Measurements from ENCODE around the gene ADCY7. TPM values are rescaled to one million over a fixed set of nuclear protein-coding genes. Genes with fewer than 3 reads are reported as not detected.

The ADCY7 gene
- total RNA-seq, 1 donor from 2014 or later, result 128 TPM

- ATAC-seq (ENCODE audit: low read depth) (no peak), DNase-seq (no peak)
- Mint-ChIP-seq H3K4me1 (peaks cover 9% of the 10 kb centered on the region), H3K4me3 (no peak overlapping the region), H3K36me3 (ENCODE audit: low read depth) (no peaks in the 10 kb centered on the region), H3K9me3 (no peaks in the 10 kb centered on the region), H3K27me3 (peaks cover 1% of the 10 kb centered on the region), H3K27ac (no peak overlapping the region)
- intact Hi-C loops (cut with micrococcal nuclease), result no loop called here
- CTCF ChIA-PET, result interaction anchor here (1.4 kb wide), 1 partner anchor 45 kb away, joined by 3 read pairs; no protein-coding TSS in a partner anchor
- TF ChIP-seq, protein P1, sequence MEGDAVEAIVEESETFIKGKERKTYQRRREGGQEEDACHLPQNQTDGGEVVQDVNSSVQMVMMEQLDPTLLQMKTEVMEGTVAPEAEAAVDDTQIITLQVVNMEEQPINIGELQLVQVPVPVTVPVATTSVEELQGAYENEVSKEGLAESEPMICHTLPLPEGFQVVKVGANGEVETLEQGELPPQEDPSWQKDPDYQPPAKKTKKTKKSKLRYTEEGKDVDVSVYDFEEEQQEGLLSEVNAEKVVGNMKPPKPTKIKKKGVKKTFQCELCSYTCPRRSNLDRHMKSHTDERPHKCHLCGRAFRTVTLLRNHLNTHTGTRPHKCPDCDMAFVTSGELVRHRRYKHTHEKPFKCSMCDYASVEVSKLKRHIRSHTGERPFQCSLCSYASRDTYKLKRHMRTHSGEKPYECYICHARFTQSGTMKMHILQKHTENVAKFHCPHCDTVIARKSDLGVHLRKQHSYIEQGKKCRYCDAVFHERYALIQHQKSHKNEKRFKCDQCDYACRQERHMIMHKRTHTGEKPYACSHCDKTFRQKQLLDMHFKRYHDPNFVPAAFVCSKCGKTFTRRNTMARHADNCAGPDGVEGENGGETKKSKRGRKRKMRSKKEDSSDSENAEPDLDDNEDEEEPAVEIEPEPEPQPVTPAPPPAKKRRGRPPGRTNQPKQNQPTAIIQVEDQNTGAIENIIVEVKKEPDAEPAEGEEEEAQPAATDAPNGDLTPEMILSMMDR (IDR thresholded peaks at IDR 0.05), result no peak
- POLR2A ChIA-PET, result interaction anchor here (0.6 to 1.7 kb wide), 3 partner anchors 20 to 106 kb away, joined by 3 to 7 read pairs (median 4); no protein-coding TSS in a partner anchor
Measured at GRCh38 chr16:50255538-50255937, 10.8 kb upstream of the ADCY7 start.

DNA sequence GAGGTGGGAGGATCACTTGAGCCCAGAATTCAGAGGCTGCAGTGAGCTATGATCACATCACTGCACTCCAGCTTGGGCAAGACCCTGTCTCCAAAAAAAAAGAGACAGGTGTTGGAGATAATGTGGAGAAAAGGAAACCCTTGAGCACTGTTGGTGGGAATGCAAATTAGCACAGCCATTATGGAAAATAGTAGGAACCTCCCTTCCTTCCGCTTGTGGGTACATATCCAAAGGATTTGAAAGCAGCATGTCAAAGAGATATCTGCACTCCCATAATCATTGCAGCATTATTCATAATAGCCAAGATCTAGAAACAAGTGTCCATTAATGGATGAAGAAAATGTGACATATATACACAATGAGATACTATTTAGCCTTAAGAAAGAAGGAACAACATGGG lies 9.7 kb upstream of the ADCY7 start:
- peaks cover 3% of the 10 kb centered on the region for H3K27me3 Mint-ChIP-seq
- no peak overlapping the region for H3K27ac Mint-ChIP-seq
- ChIA-PET CTCF (no interaction called here), POLR2A (no interaction called here)
- H3K36me3 Mint-ChIP-seq (ENCODE audit: low read depth), result no peaks in the 10 kb centered on the region
- TF ChIP-seq, protein P1 (IDR thresholded peaks at IDR 0.05), result no peak
- no peak for ATAC-seq (ENCODE audit: low read depth)
- H3K9me3 Mint-ChIP-seq, result no peaks in the 10 kb centered on the region
- H3K4me1 Mint-ChIP-seq, result peaks cover 9% of the 10 kb centered on the region
- no peak for DNase-seq
- H3K4me3 Mint-ChIP-seq, result no peak overlapping the region
- intact Hi-C loops (cut with micrococcal nuclease), result no loop called here

GRCh38 chr16:50257876-50258275 lies 8.5 kb upstream of the ADCY7 start:
- intact Hi-C loops (cut with micrococcal nuclease), result no loop called here
- Mint-ChIP-seq H3K4me3 (no peak overlapping the region), H3K27ac (no peak overlapping the region), H3K4me1 (peaks cover 9% of the 10 kb centered on the region), H3K9me3 (no peaks in the 10 kb centered on the region), H3K36me3 (ENCODE audit: low read depth) (no peaks in the 10 kb centered on the region), H3K27me3 (peaks cover 3% of the 10 kb centered on the region)
- POLR2A ChIA-PET, result interaction anchor here (3.0 kb wide), 1 partner anchor 16 kb away, joined by 15 read pairs; no protein-coding TSS in a partner anchor
- DNase-seq, result no peak
- CTCF ChIA-PET, result interaction anchor here (0.7 to 1.3 kb wide), 3 partner anchors 69 to 227 kb away, joined by 3 to 4 read pairs (median 3); no protein-coding TSS in a partner anchor
- ATAC-seq (ENCODE audit: low read depth), result no peak
- TF ChIP-seq, protein P1 (IDR thresholded peaks at IDR 0.05), result no peak

DNA sequence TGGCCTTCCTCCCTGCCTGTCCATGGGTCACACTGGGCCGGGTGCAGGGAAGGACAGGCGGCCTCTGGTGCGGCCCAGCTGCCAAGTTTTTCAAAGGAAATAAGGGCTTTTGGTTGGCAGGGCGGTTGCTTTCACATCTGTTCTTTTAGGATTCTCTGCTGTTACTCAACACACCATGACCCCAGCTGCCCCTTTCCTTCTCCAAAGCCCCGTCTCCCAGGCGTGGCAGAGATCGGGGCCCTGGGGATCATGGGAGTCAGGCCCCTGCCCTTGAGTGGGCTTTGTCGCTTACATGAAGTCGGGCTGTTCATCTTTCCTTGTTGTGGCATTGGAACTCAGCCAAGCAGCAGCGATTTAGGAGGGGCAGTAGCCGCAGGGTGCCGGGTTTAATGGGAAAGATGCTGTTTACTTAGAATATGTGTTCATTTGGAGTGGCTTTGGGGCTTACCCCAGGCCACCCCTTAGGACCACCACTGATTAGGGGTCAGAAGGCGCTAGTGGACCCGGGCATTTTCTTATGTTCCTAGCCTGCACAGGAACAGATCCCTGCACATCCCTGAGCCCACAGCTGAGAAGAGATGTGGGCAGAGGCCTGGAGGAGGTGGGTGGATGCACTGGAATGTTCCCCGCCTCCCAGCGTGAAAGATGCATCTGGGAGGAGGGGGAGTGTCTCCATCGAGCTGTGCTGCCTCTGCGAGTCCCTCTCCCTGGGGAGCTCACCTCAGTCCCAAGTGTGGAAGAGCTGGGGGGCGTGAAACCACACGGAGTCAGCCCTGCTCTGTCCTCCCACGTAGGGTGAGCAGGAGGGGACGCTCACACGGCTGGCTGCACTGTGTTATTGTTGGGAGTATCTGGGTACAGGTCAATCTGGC lies 6.8 kb upstream of the ADCY7 start:
- H3K36me3 Mint-ChIP-seq (ENCODE audit: low read depth), result no peaks in the 10 kb centered on the region
- H3K27me3 Mint-ChIP-seq, result peaks cover 3% of the 10 kb centered on the region
- H3K27ac Mint-ChIP-seq, result no peak overlapping the region
- ChIA-PET POLR2A (interaction anchor here (1.2 to 3.0 kb wide), 2 partner anchors 14 to 21 kb away, joined by 3 to 15 read pairs; no protein-coding TSS in a partner anchor), CTCF (interaction anchor here (1.1 to 1.4 kb wide), 4 partner anchors 10 to 68 kb away, joined by 3 read pairs; no protein-coding TSS in a partner anchor)
- H3K9me3 Mint-ChIP-seq, result no peaks in the 10 kb centered on the region
- intact Hi-C loops (cut with micrococcal nuclease), result no loop called here
- TF ChIP-seq, protein P1 (IDR thresholded peaks at IDR 0.05), result no peak
- peaks cover 17% of the 10 kb centered on the region for H3K4me1 Mint-ChIP-seq
- DNase-seq (no peak), ATAC-seq (ENCODE audit: low read depth) (no peak)
- H3K4me3 Mint-ChIP-seq, result no peak overlapping the region

Measured in activated B cell treated with CpG ODN at 0.5 μM for 24 hours (primary cell).